ENCODE results near the gene SMIM12.

SMIM12 gene

GRCh38 chr1:34904236-34905097 lies 44.9 kb upstream of the SMIM12 start:
- TF ChIP-seq ZFX (IDR thresholded peaks at IDR 0.05; ENCODE audit: borderline replicate concordance) (no peak), CTCF (IDR thresholded peaks at IDR 0.05) (no peak)
- H3K27ac ChIP-seq, result no peak overlapping the region

- TF ChIP-seq ZFX (IDR thresholded peaks at IDR 0.05; ENCODE audit: borderline replicate concordance) (no peak), CTCF (IDR thresholded peaks at IDR 0.05) (no peak)
- no peak overlapping the region for H3K27ac ChIP-seq
Measured at GRCh38 chr1:34901919-34902318, 42.4 kb upstream of the SMIM12 start.

GRCh38 chr1:34900775-34901502 lies 41.4 kb upstream of the SMIM12 start:
- TF ChIP-seq ZFX (IDR thresholded peaks at IDR 0.05; ENCODE audit: borderline replicate concordance), result no peak
- no peak for TF ChIP-seq CTCF (IDR thresholded peaks at IDR 0.05)
- H3K27ac ChIP-seq, result no peak overlapping the region

- TF ChIP-seq CTCF (IDR thresholded peaks at IDR 0.05), result no peak
- TF ChIP-seq ZFX (IDR thresholded peaks at IDR 0.05; ENCODE audit: borderline replicate concordance), result no peak
- H3K27ac ChIP-seq, result no peak overlapping the region
Measured at GRCh38 chr1:34899906-34900305, 40.4 kb upstream of the SMIM12 start.

GRCh38 chr1:34899471-34899870 lies 39.9 kb upstream of the SMIM12 start:
- no peak overlapping the region for H3K27ac ChIP-seq
- no peak for TF ChIP-seq CTCF (IDR thresholded peaks at IDR 0.05)
- TF ChIP-seq ZFX (IDR thresholded peaks at IDR 0.05; ENCODE audit: borderline replicate concordance), result no peak

- H3K27ac ChIP-seq, result no peak overlapping the region
- TF ChIP-seq ZFX (IDR thresholded peaks at IDR 0.05; ENCODE audit: borderline replicate concordance), result no peak
- no peak for TF ChIP-seq CTCF (IDR thresholded peaks at IDR 0.05)
Measured at GRCh38 chr1:34898330-34898761, 38.8 kb upstream of the SMIM12 start.

- H3K27ac ChIP-seq, result no peak overlapping the region
- no peak for TF ChIP-seq ZFX (IDR thresholded peaks at IDR 0.05; ENCODE audit: borderline replicate concordance)
- TF ChIP-seq CTCF (IDR thresholded peaks at IDR 0.05), result no peak
Measured at GRCh38 chr1:34896612-34897011, 37.1 kb upstream of the SMIM12 start.

All from 22Rv1 (cell line).